ENCODE results near the gene HID1.

GRCh38 chr17:74918906-74919305 lies 53.7 kb downstream of the HID1 start:
- TF ChIP-seq SUZ12 (IDR thresholded peaks at IDR 0.05; ENCODE audit: extremely low read depth, insufficient read depth, insufficient read length) (no peak), YY1 (IDR thresholded peaks at IDR 0.05; ENCODE audit: insufficient read depth, insufficient read length) (no peak)
